Right ventricle myocardium inferior (tissue), 1 donor: Measurements from ENCODE around the gene POLR1B. TPM values are rescaled to one million over a fixed set of nuclear protein-coding genes. Genes with fewer than 3 reads are reported as not detected.
"Not testable (repeated sequence)": the region's sequence is repeated elsewhere in the genome, so short reads cannot be mapped to it uniquely, and the experiment has no call there.

ENCODE experiments used
- ATAC-seq: fragments of 200-7000 bp; cut with Tn5 transposase; one replicate; pipeline ENCODE4 v1.9.1; 2020; ENCODE audit warnings: mild to moderate bottlenecking, moderate library complexity
- DNase-seq: peaks from one replicate; pipeline ENCODE4 v3.0.0; 2021; ENCODE audit errors: missing footprints
- intact Hi-C: fragments of 100-400 bp; cut with DNase I; formaldehyde crosslinking; loops from one replicate; pipeline ENCODE4 v1.11.0; 2022
- total RNA-seq: library from RNA; stranded (reverse); fragmentation: NEBNext Ultra II Directional; extraction: Animal tissue kit (Norgen Biotek cat#: 25700); gene quantifications from one replicate; pipeline ENCODE4 v1.2.1, GENCODE V29; 2021
- donor health status: DM: no; HTN: yes; CAD: no; lungs with severe emphysema.

POLR1B gene
- total RNA-seq, 1 donor from 2014 or later: 9.7 TPM

DNA sequence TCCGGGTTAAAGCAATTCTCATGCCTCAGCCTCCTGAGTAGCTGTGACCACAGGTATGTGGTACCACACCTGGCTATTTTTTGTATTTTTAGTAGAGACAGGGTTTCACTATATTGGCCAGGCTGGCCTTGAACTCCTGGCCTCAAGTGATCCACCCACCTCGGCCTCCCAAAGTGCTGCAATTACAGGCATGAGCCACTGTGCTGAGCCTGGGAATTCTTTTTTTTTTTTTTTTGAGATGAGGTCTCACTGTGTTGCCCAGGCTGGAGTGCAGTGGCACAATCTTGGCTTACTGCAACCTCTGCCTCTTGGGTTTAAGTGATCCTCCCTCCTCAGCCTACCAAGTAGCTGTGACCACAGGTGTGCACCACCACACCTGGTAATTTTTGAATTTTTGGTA lies 73.5 kb downstream of the POLR1B start:
- intact Hi-C loops, DNase-seq, ATAC-seq: not testable (repeated sequence)

DNA sequence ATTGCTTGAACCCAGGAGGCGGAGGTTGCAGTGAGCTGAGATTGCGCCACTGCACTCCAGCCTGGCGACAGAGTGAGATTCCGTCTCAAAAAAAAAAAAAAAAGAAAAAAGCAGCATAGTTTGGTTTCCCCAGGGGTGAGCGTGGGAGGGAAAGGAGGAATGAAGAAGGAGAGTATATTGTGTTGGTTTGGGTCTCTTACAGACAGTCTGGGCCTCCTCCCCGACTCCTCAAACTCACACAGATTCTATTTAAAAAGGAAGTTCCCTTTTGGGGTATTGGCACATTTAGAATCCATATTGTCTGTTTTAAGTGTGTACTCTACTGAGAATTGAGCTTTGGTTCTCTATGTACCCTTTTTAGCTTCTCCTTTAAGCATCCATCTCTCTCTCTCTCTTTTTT lies 76.1 kb downstream of the POLR1B start:
- ATAC-seq: no peak
- intact Hi-C loops: no loop called here

DNA sequence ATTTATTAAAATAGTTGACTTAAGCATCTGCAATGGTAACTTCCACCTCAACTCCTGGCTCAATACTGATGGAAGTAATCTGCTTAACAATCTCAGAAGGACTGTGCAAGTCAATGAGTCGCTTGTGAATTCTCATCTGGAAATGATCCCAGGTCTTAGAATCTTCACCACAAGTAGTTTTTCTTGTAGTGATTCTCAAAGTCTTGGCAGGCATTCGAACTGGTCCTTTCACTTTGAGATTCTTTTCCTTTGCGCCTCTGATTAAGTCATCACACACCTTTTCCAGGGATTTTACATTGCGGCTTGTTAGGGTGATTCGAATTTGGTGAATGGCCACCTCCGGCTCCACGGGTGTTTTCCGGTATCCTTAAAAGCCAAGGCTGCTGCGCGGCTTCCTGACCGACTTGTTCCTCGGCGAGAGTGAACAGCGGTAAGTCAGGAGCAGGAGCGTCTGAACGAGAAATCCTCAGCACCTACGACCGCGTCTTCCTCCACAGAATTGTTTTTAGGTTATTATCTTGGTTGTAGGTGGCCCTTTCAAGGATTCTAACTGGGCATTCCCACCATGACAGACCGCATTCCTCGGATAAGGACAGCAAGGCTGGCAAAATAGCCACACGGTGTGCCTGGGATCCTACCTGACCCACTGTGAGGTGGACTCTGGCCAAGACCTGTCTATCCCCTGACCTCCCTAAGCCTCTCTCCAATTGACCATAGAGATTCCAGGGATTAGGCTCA lies 79.7 kb downstream of the POLR1B start:
- intact Hi-C loops: no loop called here
- DNase-seq (no peak), ATAC-seq (no peak)

More for the DNA sequence above, 76.1 kb downstream of the POLR1B start:
- no peak for DNase-seq

DNA sequence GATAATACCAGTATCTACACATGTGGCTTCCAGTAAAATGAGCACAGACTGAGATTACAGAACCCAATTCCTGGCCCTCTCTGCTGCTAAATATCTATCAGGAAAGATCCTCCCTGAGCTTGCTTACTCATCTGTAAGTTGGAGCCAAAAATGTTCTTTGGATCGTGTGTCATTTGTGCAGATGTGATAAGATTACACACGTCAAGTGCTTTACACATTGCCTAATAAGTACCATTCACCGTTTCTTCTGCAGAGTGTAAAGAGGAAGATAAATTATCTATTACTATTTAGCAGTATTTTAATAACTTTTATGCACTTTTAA lies 80.2 kb downstream of the POLR1B start:
- intact Hi-C loops: no loop called here
- ATAC-seq: no peak
- no peak for DNase-seq

DNA sequence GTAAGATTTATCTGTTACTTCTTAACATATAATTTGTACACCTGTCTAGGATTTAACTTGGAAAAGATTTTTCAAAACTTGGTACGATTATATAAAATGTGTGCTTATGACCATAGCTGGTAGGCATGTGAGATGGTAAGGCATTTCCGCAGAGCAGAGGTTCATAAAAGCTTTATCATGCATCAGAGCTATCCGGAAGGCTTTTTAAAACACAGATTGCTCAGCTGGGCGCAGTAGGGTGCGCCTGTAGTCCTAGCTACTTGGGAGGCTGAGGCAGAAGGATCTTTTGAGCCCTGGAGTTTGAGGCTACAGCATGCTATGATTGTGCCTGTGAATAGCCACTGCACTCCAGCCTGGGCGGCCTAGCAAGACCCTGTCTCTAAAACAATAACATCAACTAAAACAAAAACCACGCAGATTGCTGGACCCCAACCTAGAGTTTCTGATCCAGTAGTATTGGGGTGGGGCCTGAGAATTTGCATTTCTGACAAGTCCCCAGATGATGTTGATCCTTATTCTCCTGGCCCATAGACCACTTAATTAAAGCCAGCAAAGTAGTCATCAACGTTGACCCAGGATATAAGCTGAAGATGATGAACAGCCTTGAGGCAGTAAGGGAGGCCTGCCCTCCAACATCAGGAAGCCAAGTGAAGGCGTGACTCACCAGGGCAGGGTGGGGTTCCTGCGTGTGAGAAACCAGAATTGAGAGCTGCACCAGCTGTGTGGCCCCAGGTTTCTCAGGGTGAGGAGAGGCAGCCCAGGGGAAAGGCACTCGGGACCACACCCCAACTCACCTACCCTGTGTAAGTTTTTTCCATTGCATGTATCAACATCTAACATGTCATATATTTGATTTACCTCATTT lies 81.9 kb downstream of the POLR1B start:
- peak; percentile 71 for DNase-seq
- no peak for ATAC-seq
- intact Hi-C loops: no loop called here

DNA sequence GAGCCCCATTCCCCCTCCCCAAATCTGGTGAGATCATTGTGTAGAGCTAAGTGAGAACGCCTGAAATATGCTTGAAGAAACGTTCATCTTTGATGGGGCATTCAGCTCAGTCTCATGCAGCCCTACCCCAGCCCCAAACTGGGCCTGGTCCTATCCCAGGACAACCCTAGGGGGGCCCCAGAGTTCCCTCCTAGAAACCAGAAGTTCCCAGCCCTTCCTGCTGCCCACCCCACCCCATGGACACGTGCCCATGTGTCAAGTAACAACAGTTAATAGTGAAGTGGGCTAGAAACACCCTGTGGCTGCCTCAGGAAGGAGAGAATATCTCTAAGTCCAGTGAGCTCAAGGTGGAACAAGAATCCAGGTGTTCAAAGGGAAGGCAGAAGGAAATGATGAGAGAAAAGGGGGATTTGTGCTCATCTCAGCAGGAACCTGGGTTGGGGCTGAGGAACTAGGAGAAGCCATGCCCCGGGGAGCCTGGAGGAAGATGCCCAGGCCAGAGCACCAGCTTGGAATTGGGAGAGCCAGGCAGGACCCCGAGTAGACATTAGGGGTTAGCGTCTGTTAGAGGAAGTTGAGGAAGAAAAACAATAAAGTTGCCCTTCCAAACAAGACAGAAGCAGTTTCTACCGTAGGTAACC lies 83.3 kb downstream of the POLR1B start:
- DNase-seq (no peak), ATAC-seq (no peak)
- intact Hi-C loops: loop anchor here (1.0 kb wide), 2 partner anchors 66 to 101 kb away; no protein-coding TSS in a partner anchor

DNA sequence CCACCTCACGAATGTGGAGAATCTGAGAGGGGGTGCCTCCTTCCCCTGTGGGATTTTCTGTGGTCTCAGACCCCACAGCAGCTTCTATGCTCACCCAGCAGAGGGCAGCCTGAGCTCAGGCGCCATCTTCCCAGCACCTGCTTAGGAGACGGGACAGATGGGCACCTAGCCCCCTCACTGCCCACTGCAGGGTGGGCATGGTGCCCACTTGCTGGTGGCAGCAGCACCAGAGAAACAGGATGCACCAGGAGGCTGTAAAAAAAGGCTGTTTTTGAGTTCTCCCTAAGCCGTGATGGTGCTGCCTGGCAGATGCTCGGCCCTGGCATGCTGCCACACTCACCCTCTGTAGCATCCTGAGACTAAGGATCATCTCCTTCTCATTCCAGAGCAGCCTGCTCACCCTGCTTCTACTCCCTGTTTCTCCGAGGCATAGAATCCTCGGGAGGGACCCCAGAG lies 84.4 kb downstream of the POLR1B start:
- intact Hi-C loops: loop anchor here (1.0 kb wide), 2 partner anchors 65 to 100 kb away; no protein-coding TSS in a partner anchor
- DNase-seq (peak; percentile 79), ATAC-seq (peak; percentile 77)

Other genes starting within 250 kb of the POLR1B start
- 4.8 TPM for gene RGPD8, start 108.8 kb upstream of the POLR1B start, total RNA-seq
- gene TTL, start 60.3 kb upstream of the POLR1B start, total RNA-seq: 52.0 TPM
- 20.8 TPM for gene CHCHD5, start 42.1 kb downstream of the POLR1B start, total RNA-seq
- gene SLC20A1, start 103.5 kb downstream of the POLR1B start, total RNA-seq: 10.2 TPM
- gene NT5DC4, start 178.6 kb downstream of the POLR1B start, total RNA-seq: not detected
- gene CKAP2L, start 222.1 kb downstream of the POLR1B start, total RNA-seq: 1.3 TPM
- not detected for gene IL1A, start 242.0 kb downstream of the POLR1B start, total RNA-seq